Smooth muscle cell (in vitro differentiated cells): ENCODE measurements around the gene EEFSEC. TPM values are rescaled to one million over a fixed set of nuclear protein-coding genes. Genes with fewer than 3 reads are reported as not detected.

Experiments used
- DNase-seq: peaks from one replicate; lab custom pipeline; 2025; ENCODE audit not compliant: unreplicated experiment; lab: John Stamatoyannopoulos, UW
- H2AFZ ChIP-seq: fragments of 200-600 bp; sonication (generic); 2 replicates; pipeline ENCODE4 v1.6.0; 2016; ENCODE audit warnings: antibody characterized with exemption, low read depth, mild to moderate bottlenecking
- H3F3A ChIP-seq: fragments of 200-600 bp; sonication (generic); 2 replicates; pipeline ENCODE4 v1.6.0; 2017; ENCODE audit warnings: antibody characterized with exemption, low read depth
- H3K27ac ChIP-seq: fragments of 200-600 bp; sonication (generic); 2 replicates; pipeline ENCODE4 v1.5.1; 2016; ENCODE audit warnings: low read depth, mild to moderate bottlenecking
- H3K27me3 ChIP-seq: fragments of 200-600 bp; sonication (generic); 2 replicates; pipeline ENCODE4 v1.6.1; 2016; ENCODE audit warnings: low read depth, mild to moderate bottlenecking
- H3K36me3 ChIP-seq: fragments of 200-600 bp; sonication (generic); 2 replicates; pipeline ENCODE4 v1.5.1; 2016; ENCODE audit warnings: low read depth
- H3K4me1 ChIP-seq: fragments of 200-600 bp; sonication (generic); 2 replicates; pipeline ENCODE4 v1.5.1; 2016; ENCODE audit warnings: low read depth
- H3K4me2 ChIP-seq: fragments of 200-600 bp; sonication (generic); 2 replicates; pipeline ENCODE4 v1.6.0; 2016; ENCODE audit warnings: mild to moderate bottlenecking
- H3K4me3 ChIP-seq: fragments of 200-600 bp; sonication (generic); 2 replicates; pipeline ENCODE4 v1.5.1; 2016; ENCODE audit warnings: mild to moderate bottlenecking
- H3K79me2 ChIP-seq: fragments of 200-600 bp; sonication (generic); 2 replicates; pipeline ENCODE4 v1.6.0; 2016; ENCODE audit warnings: low read depth, mild to moderate bottlenecking
- H3K9ac ChIP-seq: fragments of 200-600 bp; sonication (generic); 2 replicates; pipeline ENCODE4 v1.6.0; 2016; ENCODE audit warnings: low read depth
- H3K9me3 ChIP-seq: fragments of 200-600 bp; sonication (generic); replicated peaks from 2 replicates; pipeline ENCODE4 v1.5.1; 2016; ENCODE audit warnings: low read depth
- H4K20me1 ChIP-seq: fragments of 200-600 bp; sonication (generic); 2 replicates; pipeline ENCODE4 v1.6.0; 2016; ENCODE audit warnings: low read depth
- CTCF ChIP-seq: fragments of 200-600 bp; sonication (generic); IDR thresholded peaks from 2 replicates; pipeline ENCODE4 v1.5.1; 2017; ENCODE audit warnings: borderline replicate concordance, mild to moderate bottlenecking, antibody characterized with exemption; ENCODE audit not compliant: insufficient read depth, poor library complexity, severe bottlenecking
- WGBS: methylation state at CpG from one replicate; pipeline ENCODE4 v1.1.7; 2016; ENCODE audit warnings: low lambda C conversion rate; 5-methylcytosine and 5-hydroxymethylcytosine counted together
- polyA plus RNA-seq: library from polyadenylated mRNA; unstranded; fragments of >200 nt; fragmentation: Nextera tagmentation; extraction: Ambion mirVana; gene quantifications from 2 replicates; pipeline ENCODE4 v1.2.1, GENCODE V29; 2016
- total RNA-seq: library from RNA; depleted of rRNA; stranded (reverse); fragments of >200 nt; gene quantifications from 2 replicates; pipeline ENCODE4 v1.2.3, GENCODE V29; 2014

The EEFSEC gene
- total and polyA plus RNA-seq, 2 experiments from 2014 or later: 12.4 to 17.1 TPM

DNA sequence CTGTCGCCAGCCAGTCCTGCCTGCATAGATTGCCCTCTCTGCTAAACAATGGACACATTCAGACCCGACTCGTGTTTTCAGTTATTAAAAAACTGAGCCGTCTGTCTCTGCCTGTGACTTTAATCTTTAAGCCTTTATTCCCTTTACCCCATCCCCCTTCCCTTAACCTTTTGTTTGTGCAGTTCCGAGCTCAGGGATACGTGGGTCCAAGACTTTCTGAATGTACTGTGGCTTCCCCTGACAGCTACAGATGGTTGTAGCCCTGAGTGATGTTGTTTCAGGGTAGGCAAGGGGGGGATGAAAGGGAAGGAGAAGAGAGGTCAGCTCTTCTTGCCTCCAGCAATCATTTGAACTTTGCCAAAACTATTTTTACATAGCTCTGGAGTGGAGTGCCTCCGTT is 44.6 kb downstream of the EEFSEC start:
- H3K27ac ChIP-seq: no peak overlapping the region
- H3K4me1 ChIP-seq: peaks cover 11% of the 10 kb centered on the region
- no peak for DNase-seq
- H3K4me3 ChIP-seq: no peak overlapping the region
- H4K20me1 ChIP-seq: peaks cover 3% of the 10 kb centered on the region
- H3K36me3 ChIP-seq: no peaks in the 10 kb centered on the region
- H3K9ac ChIP-seq: no peak overlapping the region
- no peaks in the 10 kb centered on the region for H3K79me2 ChIP-seq
- H3K9me3 ChIP-seq: no peaks in the 10 kb centered on the region
- no peaks in the 10 kb centered on the region for H3K27me3 ChIP-seq
- no peak overlapping the region for H2AFZ ChIP-seq
- TF ChIP-seq CTCF: no peak
- no peaks in the 10 kb centered on the region for H3F3A ChIP-seq
- 70% methylated on average over 7 of the region's 7 CpGs for WGBS
- no peak overlapping the region for H3K4me2 ChIP-seq

- peaks cover 11% of the 10 kb centered on the region for H3K4me1 ChIP-seq
- no peak overlapping the region for H3K4me3 ChIP-seq
- TF ChIP-seq CTCF: no peak
- H4K20me1 ChIP-seq: no peaks in the 10 kb centered on the region
- no peak overlapping the region for H3K4me2 ChIP-seq
- H3K27ac ChIP-seq: no peak overlapping the region
- no peaks in the 10 kb centered on the region for H3F3A ChIP-seq
- no peak overlapping the region for H2AFZ ChIP-seq
- H3K9me3 ChIP-seq: no peaks in the 10 kb centered on the region
- H3K9ac ChIP-seq: no peak overlapping the region
- no peak for DNase-seq
- H3K79me2 ChIP-seq: no peaks in the 10 kb centered on the region
- WGBS: 71% methylated on average over 1 of the region's 1 CpG
- H3K27me3 ChIP-seq: no peaks in the 10 kb centered on the region
- no peaks in the 10 kb centered on the region for H3K36me3 ChIP-seq
These were observed 45.0 kb downstream of the EEFSEC start for GRCh38 chr3:128198313-128198712.

DNA sequence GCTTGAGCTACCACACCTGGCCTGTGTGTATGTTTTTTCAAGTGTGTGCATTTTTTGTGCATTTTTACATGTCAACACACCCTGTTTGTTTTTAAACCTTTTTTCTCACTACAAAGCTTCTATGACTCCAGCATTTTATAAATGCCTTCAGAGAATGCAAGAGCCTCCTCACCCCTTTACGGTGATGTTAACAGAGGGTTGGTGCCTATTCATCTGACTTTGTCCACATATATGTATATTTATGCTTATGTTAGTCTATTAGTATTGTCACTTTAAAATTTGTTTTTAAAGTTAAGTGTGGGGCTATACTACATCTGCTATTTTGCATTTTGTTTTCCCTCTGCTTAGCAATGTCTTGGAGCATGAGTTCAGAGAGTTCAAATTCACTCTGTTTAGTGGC is 45.8 kb downstream of the EEFSEC start:
- TF ChIP-seq CTCF: no peak
- Histone ChIP-seq H4K20me1 (peaks cover 2% of the 10 kb centered on the region), H3K4me3 (no peak overlapping the region), H3F3A (no peaks in the 10 kb centered on the region), H3K4me1 (peaks cover 11% of the 10 kb centered on the region), H3K27me3 (no peaks in the 10 kb centered on the region), H3K27ac (no peak overlapping the region), H3K79me2 (no peaks in the 10 kb centered on the region), H3K36me3 (no peaks in the 10 kb centered on the region), H2AFZ (no peak overlapping the region), H3K9ac (no peak overlapping the region), H3K4me2 (no peak overlapping the region), H3K9me3 (no peaks in the 10 kb centered on the region)
- WGBS: 96% methylated on average over 1 of the region's 1 CpG
- DNase-seq: no peak

DNA sequence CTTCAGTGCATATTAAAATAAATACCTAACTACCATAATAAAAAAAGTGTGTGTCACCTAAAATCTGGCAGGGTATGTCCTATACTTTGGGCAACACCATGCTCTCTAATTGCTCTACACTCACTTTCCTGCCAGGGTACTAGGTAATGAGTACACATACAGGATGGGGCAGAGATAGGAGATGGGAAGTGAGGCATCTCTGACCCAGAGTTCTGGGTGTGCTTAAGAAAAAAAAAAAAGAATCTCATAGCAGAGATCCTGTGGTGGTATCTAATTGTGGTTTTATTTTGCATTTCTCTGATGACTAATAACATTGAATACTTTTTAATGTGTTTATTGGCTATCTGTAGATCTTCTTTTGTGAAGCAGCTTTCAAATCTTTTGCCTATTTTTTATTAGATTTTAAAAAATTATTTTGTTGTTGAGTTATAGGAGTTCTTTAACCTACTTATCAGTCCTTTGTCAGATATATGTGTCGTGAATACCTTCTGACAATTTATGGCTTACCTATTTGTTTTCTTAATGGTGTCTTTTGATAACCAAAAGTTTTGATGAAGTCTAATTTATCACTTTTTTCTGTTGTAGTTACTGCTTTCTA is 48.0 kb downstream of the EEFSEC start:
- TF ChIP-seq CTCF: no peak

More for the DNA sequence above, 48.0 kb downstream of the EEFSEC start:
- Histone ChIP-seq H3K27ac (no peak overlapping the region), H2AFZ (no peak overlapping the region), H3K4me2 (no peak overlapping the region), H3K4me3 (no peak overlapping the region), H3K4me1 (peaks cover 3% of the 10 kb centered on the region), H3F3A (no peaks in the 10 kb centered on the region), H3K79me2 (no peaks in the 10 kb centered on the region), H4K20me1 (peaks cover 4% of the 10 kb centered on the region), H3K27me3 (no peaks in the 10 kb centered on the region), H3K9me3 (no peaks in the 10 kb centered on the region), H3K9ac (no peak overlapping the region), H3K36me3 (no peaks in the 10 kb centered on the region)
- no peak for DNase-seq
- 94% methylated on average over 1 of the region's 1 CpG for WGBS
